IMR-90 (cell line): ENCODE measurements around the gene GDPD5. TPM values are rescaled to one million over a fixed set of nuclear protein-coding genes. Genes with fewer than 3 reads are reported as not detected.

Experiments used
- ATAC-seq: fragments of 200-7000 bp; cut with Tn5 transposase; 2 replicates; pipeline ENCODE4 v1.9.1; 2020; ENCODE audit warnings: low read depth, mild to moderate bottlenecking, moderate library complexity
- BruUV-seq: library from RNA; stranded (reverse); fragments of 400-500 nt; replicated peaks from 2 replicates; lab custom pipeline; 2021; lab: Mats Ljungman, UMichigan
- CTCF ChIA-PET: fragments of 300-600 bp; formaldehyde crosslinking; extraction: SDS; loops from one replicate; lab custom pipeline; 2021; ENCODE audit warnings: antibody characterized with exemption; lab: Yijun Ruan, JAX
- POLR2A ChIA-PET: fragments of 300-600 bp; sonication (Branson Sonifier 250); formaldehyde crosslinking; loops from one replicate; lab custom pipeline; 2022; ENCODE audit warnings: antibody characterized with exemption; ENCODE audit not compliant: unreplicated experiment; lab: Charles Lee
- DNase-seq: peaks from one replicate; pipeline ENCODE4 v3.0.0; 2013
- H2AFZ ChIP-seq: replicated peaks from 2 replicates; pipeline ENCODE3; 2013; ENCODE audit warnings: low read length, mild to moderate bottlenecking; ENCODE audit not compliant: poor library complexity
- H2AK5ac ChIP-seq: 2 replicates; pipeline ENCODE4 v1.6.1; 2013; ENCODE audit warnings: low read depth, low read length, inconsistent platforms
- H2AK9ac ChIP-seq: replicated peaks from 2 replicates; pipeline ENCODE3; 2013; ENCODE audit warnings: mild to moderate bottlenecking, low read depth, low read length, moderate library complexity; ENCODE audit not compliant: poor library complexity
- H2BK120ac ChIP-seq: 2 replicates; pipeline ENCODE4 v1.6.1; 2013; ENCODE audit warnings: low read depth, low read length, inconsistent platforms
- H2BK15ac ChIP-seq: 3 replicates; pipeline ENCODE4 v1.6.1; 2013; ENCODE audit warnings: low read depth, low read length, inconsistent platforms
- H2BK20ac ChIP-seq: 2 replicates; pipeline ENCODE4 v1.6.1; 2013; ENCODE audit warnings: low read depth, mild to moderate bottlenecking, inconsistent platforms, low read length, moderate library complexity
- H2BK5ac ChIP-seq: 2 replicates; pipeline ENCODE4 v1.6.1; 2013; ENCODE audit warnings: mild to moderate bottlenecking, low read depth, low read length, inconsistent platforms; ENCODE audit not compliant: poor library complexity, severe bottlenecking
- H3K14ac ChIP-seq: replicated peaks from 2 replicates; pipeline ENCODE4 v1.6.1; 2013; ENCODE audit warnings: low read depth, low read length, inconsistent platforms
- H3K18ac ChIP-seq: 2 replicates; pipeline ENCODE4 v1.6.1; 2013; ENCODE audit warnings: low read depth, low read length, control low read depth
- H3K23ac ChIP-seq: 2 replicates; pipeline ENCODE4 v1.6.1; 2013; ENCODE audit warnings: low read depth, low read length, inconsistent platforms
- H3K27ac ChIP-seq: 2 replicates; pipeline ENCODE4 v1.5.1; 2013; ENCODE audit warnings: mild to moderate bottlenecking, control low read depth, low read length; ENCODE audit not compliant: insufficient read depth
- H3K27me3 ChIP-seq: 2 replicates; pipeline ENCODE4 v1.6.1; 2013; ENCODE audit warnings: low read length; ENCODE audit not compliant: control insufficient read depth, insufficient read depth
- H3K36me3 ChIP-seq: 2 replicates; pipeline ENCODE4 v1.6.1; 2013; ENCODE audit warnings: low read length, mixed read lengths; ENCODE audit not compliant: control insufficient read depth, insufficient read depth
- H3K4ac ChIP-seq: 2 replicates; pipeline ENCODE4 v1.6.1; 2013; ENCODE audit warnings: low read depth, low read length, inconsistent platforms
- H3K4me1 ChIP-seq: 2 replicates; pipeline ENCODE4 v1.6.1; 2013; ENCODE audit warnings: low read length, mixed read lengths; ENCODE audit not compliant: control insufficient read depth, insufficient read depth
- H3K4me2 ChIP-seq: 2 replicates; pipeline ENCODE4 v1.6.1; 2013; ENCODE audit warnings: low read depth, mild to moderate bottlenecking, control low read depth, low read length, moderate library complexity
- H3K4me3 ChIP-seq: 2 replicates; pipeline ENCODE4 v1.5.1; 2013; ENCODE audit warnings: low read depth, mild to moderate bottlenecking, control low read depth, low read length, moderate library complexity; ENCODE audit not compliant: insufficient read depth
- H3K56ac ChIP-seq: 2 replicates; pipeline ENCODE4 v1.6.1; 2013; ENCODE audit warnings: low read length, inconsistent platforms; ENCODE audit not compliant: insufficient read depth; ENCODE audit errors: extremely low read depth
- H3K79me1 ChIP-seq, 2 experiments: 2 replicates each; pipeline ENCODE4 v1.6.1; 2013; ENCODE audit warnings: low read length in 2 of 2, inconsistent platforms in 1 of 2, low read depth in 1 of 2
- H3K9ac ChIP-seq: 2 replicates; pipeline ENCODE4 v1.6.1; 2013; ENCODE audit warnings: low read depth, low read length, control low read depth
- H3K9me1 ChIP-seq: 2 replicates; pipeline ENCODE4 v1.6.1; 2013; ENCODE audit warnings: low read length, inconsistent platforms; ENCODE audit not compliant: insufficient read depth
- H3K9me3 ChIP-seq: 2 replicates; pipeline ENCODE4 v1.6.1; 2013; ENCODE audit warnings: low read length; ENCODE audit not compliant: control insufficient read depth, insufficient read depth
- H4K20me1 ChIP-seq: 2 replicates; pipeline ENCODE4 v1.6.1; 2013; ENCODE audit warnings: low read length, inconsistent platforms; ENCODE audit not compliant: insufficient read depth
- H4K5ac ChIP-seq: 2 replicates; pipeline ENCODE4 v1.6.1; 2013; ENCODE audit warnings: mild to moderate bottlenecking, low read depth, low read length, control low read depth
- H4K8ac ChIP-seq, 2 experiments: 2 replicates each; pipeline ENCODE4 v1.6.1; 2013; ENCODE audit warnings: low read depth in 2 of 2, low read length in 2 of 2, control low read depth in 1 of 2, inconsistent platforms in 1 of 2
- H4K91ac ChIP-seq: 2 replicates; pipeline ENCODE4 v1.6.1; 2013; ENCODE audit warnings: low read depth, low read length, inconsistent platforms; ENCODE audit not compliant: insufficient read depth
- BHLHE40 ChIP-seq: fragments of 150-350 bp; IDR thresholded peaks from 2 replicates; pipeline ENCODE4 v1.6.1; 2016; ENCODE audit warnings: mild to moderate bottlenecking, low read depth, low read length
- CEBPB ChIP-seq: IDR thresholded peaks from 2 replicates; pipeline ENCODE4 v1.6.1; 2012; ENCODE audit warnings: low read depth, low read length, improper control_type of control experiment
- CHD1 ChIP-seq: IDR thresholded peaks from 2 replicates; pipeline ENCODE4 v1.6.1; 2012; ENCODE audit warnings: low read depth, low read length, improper control_type of control experiment
- FOS ChIP-seq: fragments of 150-350 bp; IDR thresholded peaks from 2 replicates; pipeline ENCODE4 v1.6.1; 2016; ENCODE audit warnings: low read depth, low read length
- MAFK ChIP-seq: IDR thresholded peaks from 2 replicates; pipeline ENCODE4 v1.6.1; 2012; ENCODE audit warnings: low read depth, low read length, improper control_type of control experiment
- MAZ ChIP-seq: IDR thresholded peaks from 2 replicates; pipeline ENCODE4 v1.6.1; 2012; ENCODE audit warnings: low read depth, mild to moderate bottlenecking, low read length, improper control_type of control experiment, moderate library complexity, borderline replicate concordance
- MXI1 ChIP-seq: IDR thresholded peaks from 2 replicates; pipeline ENCODE4 v1.6.1; 2012; ENCODE audit warnings: low read depth, mild to moderate bottlenecking, low read length, moderate library complexity, borderline replicate concordance
- NFE2L2 ChIP-seq: fragments of 150-350 bp; IDR thresholded peaks from 2 replicates; pipeline ENCODE4 v1.6.1; 2016; ENCODE audit warnings: low read depth, mild to moderate bottlenecking, low read length
- POLR2A ChIP-seq: IDR thresholded peaks from 2 replicates; pipeline ENCODE4 v1.6.1; 2012; ENCODE audit warnings: mild to moderate bottlenecking, low read depth, low read length
- RAD21 ChIP-seq: IDR thresholded peaks from 2 replicates; pipeline ENCODE4 v1.6.1; 2012; ENCODE audit warnings: low read length, improper control_type of control experiment
- RCOR1 ChIP-seq: IDR thresholded peaks from 2 replicates; pipeline ENCODE4 v1.6.1; 2012; ENCODE audit warnings: mild to moderate bottlenecking, low read length, improper control_type of control experiment; ENCODE audit not compliant: insufficient replicate concordance
- RFX5 ChIP-seq: IDR thresholded peaks from 2 replicates; pipeline ENCODE4 v1.8.0; 2012; ENCODE audit warnings: low read depth, mild to moderate bottlenecking, low read length, moderate library complexity
- SMC3 ChIP-seq: fragments of 150-350 bp; IDR thresholded peaks from 2 replicates; pipeline ENCODE4 v1.6.1; 2016; ENCODE audit warnings: low read depth, mild to moderate bottlenecking, antibody characterized with exemption, low read length, moderate library complexity
- WGBS, 2 experiments: methylation state at CpG; one replicate each; pipeline versions ENCODE4 v1.1.5 to v1.1.7; 2013; ENCODE audit warnings: missing lambda C conversion rate in 2 of 2; ENCODE audit not compliant: insufficient read length in 1 of 2; ENCODE audit errors: extremely low coverage in 2 of 2; 5-methylcytosine and 5-hydroxymethylcytosine counted together
- dilution Hi-C: fragments of 300-500 bp; cut with HindIII; formaldehyde crosslinking; loops from one replicate; pipeline ENCODE4 v1.14.3; 2018; ENCODE audit warnings: low sequenced_read_pairs; ENCODE audit not compliant: unreplicated experiment
- in situ Hi-C: fragments of 300-500 bp; cut with MboI; formaldehyde crosslinking; loops from 3 replicates; pipeline ENCODE4 v1.14.3; 2019; ENCODE audit warnings: low sequenced_read_pairs, inconsistent platforms, mixed read lengths
- intact Hi-C: fragments of 100-400 bp; cut with micrococcal nuclease; formaldehyde crosslinking; loops from 2 replicates; pipeline ENCODE4 v1.10.0; 2022
- polyA plus RNA-seq, 3 experiments: library from polyadenylated mRNA; depleted of rRNA; stranded (reverse); fragments of >200 nt; gene quantifications; 2 replicates each; pipeline ENCODE4 v1.2.3, GENCODE V29; 2012; ENCODE audit warnings: low replicate concordance in 1 of 3
- total RNA-seq: library from RNA; depleted of rRNA; stranded (reverse); fragments of >200 nt; gene quantifications from 2 replicates; pipeline ENCODE4 v1.2.3, GENCODE V29; 2012
- TF ChIP-seq, protein P1 (sequence below): fragments of 150-350 bp; IDR thresholded peaks from 2 replicates; pipeline ENCODE4 v1.6.1; 2017; ENCODE audit warnings: mild to moderate bottlenecking, antibody characterized with exemption, low read length, low read depth
- TF ChIP-seq, protein P2 (sequence below): conservative IDR thresholded peaks from 2 replicates; pipeline ENCODE4 v1.5.1; 2012; ENCODE audit warnings: mild to moderate bottlenecking, low read depth, low read length, improper control_type of control experiment
- TF ChIP-seq, protein P3 (sequence below): fragments of 150-350 bp; IDR thresholded peaks from 2 replicates; pipeline ENCODE4 v1.6.1; 2016; ENCODE audit warnings: low read depth, mild to moderate bottlenecking, low read length, moderate library complexity, borderline replicate concordance

GDPD5 gene
- total and polyA plus RNA-seq, 2 of the 4 experiments (the other 2 are of a cell fraction) = 2.0 to 7.9 TPM

DNA sequence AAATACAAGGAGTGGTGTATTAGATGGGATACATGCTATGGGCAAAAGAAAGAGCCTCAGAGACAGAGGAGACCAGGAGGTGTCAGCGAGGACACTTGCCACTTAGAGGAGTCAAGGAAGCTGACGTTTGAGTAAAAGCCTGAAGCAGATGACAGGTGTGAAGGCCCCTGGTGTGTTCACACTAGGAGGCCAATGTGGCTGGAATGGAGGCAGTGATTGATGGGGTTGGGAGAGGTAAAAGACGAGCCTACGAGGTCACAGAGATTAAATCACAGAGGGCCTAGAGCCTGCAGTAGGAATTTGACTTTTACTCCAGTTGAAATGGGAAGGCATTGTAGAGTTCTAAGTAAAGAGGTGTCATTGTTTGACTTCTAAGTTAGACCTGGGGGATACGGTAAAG lies 12.0 kb upstream of the GDPD5 start:
- POLR2A ChIA-PET = no interaction called here
- H4K20me1 ChIP-seq = no peaks in the 10 kb centered on the region
- no peak overlapping the region for H3K14ac ChIP-seq
- H2BK5ac ChIP-seq = no peak overlapping the region
- in situ Hi-C loops (loop anchor here (25.0 kb wide), 1 partner anchor 250 kb away; no protein-coding TSS in a partner anchor), intact Hi-C loops (no loop called here), dilution Hi-C loops (no loop called here)
- no peaks in the 10 kb centered on the region for H3K9me3 ChIP-seq
- H4K5ac ChIP-seq = no peak overlapping the region
- H3K9ac ChIP-seq = no peak overlapping the region
- H3K4me2 ChIP-seq = no peak overlapping the region
- no peaks in the 10 kb centered on the region for H3K36me3 ChIP-seq
- H4K8ac ChIP-seq = no peak overlapping the region
- H3K79me1 ChIP-seq = no peaks in the 10 kb centered on the region
- no peak overlapping the region for H2AFZ ChIP-seq
- H4K91ac ChIP-seq = no peak overlapping the region
- no peak overlapping the region for H3K27ac ChIP-seq
- H2BK15ac ChIP-seq = no peak overlapping the region
- no peaks in the 10 kb centered on the region; the same call in 1 of the 2 replicates for H3K27me3 ChIP-seq
- no peak overlapping the region for H3K23ac ChIP-seq
- no peaks in the 10 kb centered on the region for H3K9me1 ChIP-seq
- no peak overlapping the region for H3K18ac ChIP-seq
- no peak overlapping the region for H2AK9ac ChIP-seq
- no TSS peak for BruUV-seq
- peaks cover 8% of the 10 kb centered on the region; the same call in 1 of the 2 replicates for H3K4me1 ChIP-seq
- 68% methylated on average over 4 of the region's 5 CpGs; no CpG with 5 or more reads in 1 of the 2 experiments for WGBS, 2 experiments
- no peak overlapping the region for H3K4me3 ChIP-seq
- no peak for DNase-seq
- ATAC-seq = no peak
- no peak overlapping the region for H2BK20ac ChIP-seq
- no peak overlapping the region for H3K56ac ChIP-seq
- no peak for TF ChIP-seq CEBPB
- no peak for TF ChIP-seq NFE2L2
- no peak for TF ChIP-seq MAZ
- TF ChIP-seq, protein P1, sequence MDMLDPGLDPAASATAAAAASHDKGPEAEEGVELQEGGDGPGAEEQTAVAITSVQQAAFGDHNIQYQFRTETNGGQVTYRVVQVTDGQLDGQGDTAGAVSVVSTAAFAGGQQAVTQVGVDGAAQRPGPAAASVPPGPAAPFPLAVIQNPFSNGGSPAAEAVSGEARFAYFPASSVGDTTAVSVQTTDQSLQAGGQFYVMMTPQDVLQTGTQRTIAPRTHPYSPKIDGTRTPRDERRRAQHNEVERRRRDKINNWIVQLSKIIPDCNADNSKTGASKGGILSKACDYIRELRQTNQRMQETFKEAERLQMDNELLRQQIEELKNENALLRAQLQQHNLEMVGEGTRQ = no peak
- no peak for TF ChIP-seq RCOR1
- TF ChIP-seq POLR2A = no peak
- TF ChIP-seq, protein P2, sequence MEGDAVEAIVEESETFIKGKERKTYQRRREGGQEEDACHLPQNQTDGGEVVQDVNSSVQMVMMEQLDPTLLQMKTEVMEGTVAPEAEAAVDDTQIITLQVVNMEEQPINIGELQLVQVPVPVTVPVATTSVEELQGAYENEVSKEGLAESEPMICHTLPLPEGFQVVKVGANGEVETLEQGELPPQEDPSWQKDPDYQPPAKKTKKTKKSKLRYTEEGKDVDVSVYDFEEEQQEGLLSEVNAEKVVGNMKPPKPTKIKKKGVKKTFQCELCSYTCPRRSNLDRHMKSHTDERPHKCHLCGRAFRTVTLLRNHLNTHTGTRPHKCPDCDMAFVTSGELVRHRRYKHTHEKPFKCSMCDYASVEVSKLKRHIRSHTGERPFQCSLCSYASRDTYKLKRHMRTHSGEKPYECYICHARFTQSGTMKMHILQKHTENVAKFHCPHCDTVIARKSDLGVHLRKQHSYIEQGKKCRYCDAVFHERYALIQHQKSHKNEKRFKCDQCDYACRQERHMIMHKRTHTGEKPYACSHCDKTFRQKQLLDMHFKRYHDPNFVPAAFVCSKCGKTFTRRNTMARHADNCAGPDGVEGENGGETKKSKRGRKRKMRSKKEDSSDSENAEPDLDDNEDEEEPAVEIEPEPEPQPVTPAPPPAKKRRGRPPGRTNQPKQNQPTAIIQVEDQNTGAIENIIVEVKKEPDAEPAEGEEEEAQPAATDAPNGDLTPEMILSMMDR = no peak
- no peak for TF ChIP-seq RAD21
- TF ChIP-seq RFX5 = no peak
- no peak for TF ChIP-seq BHLHE40
- TF ChIP-seq MXI1 = no peak
- no peak for TF ChIP-seq SMC3
- TF ChIP-seq FOS = no peak
- no peak for TF ChIP-seq MAFK
- TF ChIP-seq, protein P3, sequence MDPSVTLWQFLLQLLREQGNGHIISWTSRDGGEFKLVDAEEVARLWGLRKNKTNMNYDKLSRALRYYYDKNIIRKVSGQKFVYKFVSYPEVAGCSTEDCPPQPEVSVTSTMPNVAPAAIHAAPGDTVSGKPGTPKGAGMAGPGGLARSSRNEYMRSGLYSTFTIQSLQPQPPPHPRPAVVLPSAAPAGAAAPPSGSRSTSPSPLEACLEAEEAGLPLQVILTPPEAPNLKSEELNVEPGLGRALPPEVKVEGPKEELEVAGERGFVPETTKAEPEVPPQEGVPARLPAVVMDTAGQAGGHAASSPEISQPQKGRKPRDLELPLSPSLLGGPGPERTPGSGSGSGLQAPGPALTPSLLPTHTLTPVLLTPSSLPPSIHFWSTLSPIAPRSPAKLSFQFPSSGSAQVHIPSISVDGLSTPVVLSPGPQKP = no peak
- TF ChIP-seq CHD1 = no peak
- no peak overlapping the region for H2AK5ac ChIP-seq
- CTCF ChIA-PET = no interaction called here
- no peak overlapping the region for H2BK120ac ChIP-seq
- no peak overlapping the region for H3K4ac ChIP-seq
